Activated CD4-positive, alpha-beta T cell treated with anti-CD3 and anti-CD28 coated beads, Interleukin-2, Interleukin-4, amounts not matched to agents 100 ng/mL and 50 ng/mL, durations not matched to agents 16 hours and 8 hours (primary cell): ENCODE data around the gene DLGAP5.

Experiments used
- DNase-seq: peaks from one replicate; pipeline ENCODE4 v3.0.0-alpha.2; 2020; ENCODE audit warnings: low spot score

DLGAP5 gene

GRCh38 chr14:55128386-55129085, 62.8 kb downstream of the DLGAP5 start:
- DNase-seq = no peak

- DNase-seq = no peak
Observed at GRCh38 chr14:55127460-55127951, 63.9 kb downstream of the DLGAP5 start.

GRCh38 chr14:55126932-55127459, 64.4 kb downstream of the DLGAP5 start:
- DNase-seq = no peak

- peak; percentile 40 for DNase-seq
Observed at GRCh38 chr14:55126034-55126433, 65.4 kb downstream of the DLGAP5 start.

GRCh38 chr14:55125403-55125802, 66.0 kb downstream of the DLGAP5 start:
- peak; percentile 27 for DNase-seq

- no peak for DNase-seq
Observed at GRCh38 chr14:55124774-55125386, 66.5 kb downstream of the DLGAP5 start.

GRCh38 chr14:55123852-55124639, 67.3 kb downstream of the DLGAP5 start:
- no peak for DNase-seq

GRCh38 chr14:55123101-55123500, 68.3 kb downstream of the DLGAP5 start:
- DNase-seq = no peak

- no peak for DNase-seq
Observed at GRCh38 chr14:55122440-55122986, 68.9 kb downstream of the DLGAP5 start.

- no peak for DNase-seq
Observed at GRCh38 chr14:55121628-55122439, 69.6 kb downstream of the DLGAP5 start.

- no peak for DNase-seq
Observed at GRCh38 chr14:55120571-55121495, 70.6 kb downstream of the DLGAP5 start.

GRCh38 chr14:55118761-55119160, 72.6 kb downstream of the DLGAP5 start:
- DNase-seq = no peak

- no peak for DNase-seq
Observed at GRCh38 chr14:55117803-55118441, 73.5 kb downstream of the DLGAP5 start.

- no peak for DNase-seq
Observed at GRCh38 chr14:55116246-55117030, 74.9 kb downstream of the DLGAP5 start.

- DNase-seq = no peak
Observed at GRCh38 chr14:55115861-55116245, 75.5 kb downstream of the DLGAP5 start.

- DNase-seq = no peak
Observed at GRCh38 chr14:55115460-55115859, 75.9 kb downstream of the DLGAP5 start.

- DNase-seq = no peak
Observed at GRCh38 chr14:55114720-55115119, 76.7 kb downstream of the DLGAP5 start.

GRCh38 chr14:55111122-55111708, 80.2 kb downstream of the DLGAP5 start:
- no peak for DNase-seq

GRCh38 chr14:55109836-55110235, 81.5 kb downstream of the DLGAP5 start:
- no peak for DNase-seq
